ENCODE results near the gene CCNI2.

DNA sequence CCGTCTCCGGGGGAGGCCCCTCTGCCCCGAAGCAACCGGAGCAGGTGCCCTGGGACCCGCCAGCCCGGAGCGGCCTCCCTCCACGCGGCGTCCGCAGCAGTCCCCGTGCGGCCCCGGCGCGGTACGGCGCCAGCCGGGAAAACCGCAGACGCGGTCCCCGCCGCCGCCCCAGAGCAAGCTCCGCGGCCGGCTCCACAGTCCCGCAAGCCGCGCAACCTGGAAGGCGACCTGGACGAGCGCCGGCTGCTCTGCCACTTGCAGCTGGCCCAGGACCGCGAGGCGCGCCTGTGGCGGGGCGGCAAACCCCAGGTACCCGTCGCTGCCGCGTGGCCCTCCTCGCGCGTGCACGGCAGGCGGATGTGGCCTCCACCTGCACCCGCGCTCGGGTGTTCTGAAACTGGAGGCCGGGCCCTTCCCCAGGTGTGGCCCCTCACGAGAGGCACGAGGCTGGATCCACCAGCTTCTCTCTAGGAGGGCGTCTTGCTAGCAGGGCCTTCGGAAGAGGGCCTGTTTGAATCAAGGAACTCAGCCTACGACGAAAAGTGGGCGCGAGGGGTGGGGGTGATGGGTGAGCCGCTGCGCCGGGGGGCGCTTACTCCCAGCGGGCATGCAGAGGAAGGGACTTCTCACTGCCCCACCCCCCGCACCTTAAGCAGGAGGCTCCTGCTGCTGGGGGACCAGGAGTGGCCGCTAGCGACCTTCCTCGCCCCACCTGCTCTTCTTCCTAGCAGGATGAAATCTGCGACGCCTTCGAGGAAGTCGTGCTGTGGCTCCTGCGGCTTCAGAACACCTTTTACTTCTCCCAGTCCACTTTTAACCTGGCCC is 602 bp downstream of the CCNI2 start:
- TF ChIP-seq TBL1XR1 (IDR thresholded peaks at IDR 0.05; ENCODE audit: low read depth, low read length) (no peak), EGR1 (IDR thresholded peaks at IDR 0.05; ENCODE audit: borderline replicate concordance in 1 of 2, low read depth in 2 of 2, low read length in 2 of 2) (no peak)
